ENCODE data around the gene CABLES2. TPM values are rescaled to one million over a fixed set of nuclear protein-coding genes. Genes with fewer than 3 reads are reported as not detected.

Gene CABLES2
- total and polyA plus RNA-seq, 9 of the 15 experiments (the other 6 are each of a cell fraction or from before 2014, with no cell fraction given), result 0.46 to 4.2 (median 1.6) TPM

- TF ChIP-seq CHD7 (IDR thresholded peaks at IDR 0.05; ENCODE audit: low read depth, low read length), result no peak
- TF ChIP-seq IRF1 (CRISPR knock-in tag; IDR thresholded peaks at IDR 0.05; ENCODE audit: borderline replicate concordance), result no peak
- no peak for TF ChIP-seq GMEB1 (CRISPR knock-in tag; IDR thresholded peaks at IDR 0.05)
- no peak for TF ChIP-seq CHD2 (IDR thresholded peaks at IDR 0.05; ENCODE audit: low read depth, low read length)
- TF ChIP-seq ID3 (CRISPR knock-in tag; IDR thresholded peaks at IDR 0.05), result no peak
- TF ChIP-seq ID3 (tag; IDR thresholded peaks at IDR 0.05), result no peak
- no peak for TF ChIP-seq TRIM24 (IDR thresholded peaks at IDR 0.05)
- no peak for TF ChIP-seq GABPA (tag; conservative IDR thresholded peaks at IDR 0.05; ENCODE audit: low read depth)
Observed at GRCh38 chr20:62364911-62365736, 42.0 kb downstream of the CABLES2 start (continued).

Data from K562 (cell line).